GM21528 (cell line): ENCODE data around the gene C14orf132.

Source experiments
- ATAC-seq: cut with Tn5 transposase; IDR thresholded peaks from one replicate; pipeline ENCODE4 v1.9.1; 2021; ENCODE audit warnings: mild to moderate bottlenecking, moderate library complexity; ENCODE audit not compliant: unreplicated experiment, low FRiP score

The C14orf132 gene

DNA sequence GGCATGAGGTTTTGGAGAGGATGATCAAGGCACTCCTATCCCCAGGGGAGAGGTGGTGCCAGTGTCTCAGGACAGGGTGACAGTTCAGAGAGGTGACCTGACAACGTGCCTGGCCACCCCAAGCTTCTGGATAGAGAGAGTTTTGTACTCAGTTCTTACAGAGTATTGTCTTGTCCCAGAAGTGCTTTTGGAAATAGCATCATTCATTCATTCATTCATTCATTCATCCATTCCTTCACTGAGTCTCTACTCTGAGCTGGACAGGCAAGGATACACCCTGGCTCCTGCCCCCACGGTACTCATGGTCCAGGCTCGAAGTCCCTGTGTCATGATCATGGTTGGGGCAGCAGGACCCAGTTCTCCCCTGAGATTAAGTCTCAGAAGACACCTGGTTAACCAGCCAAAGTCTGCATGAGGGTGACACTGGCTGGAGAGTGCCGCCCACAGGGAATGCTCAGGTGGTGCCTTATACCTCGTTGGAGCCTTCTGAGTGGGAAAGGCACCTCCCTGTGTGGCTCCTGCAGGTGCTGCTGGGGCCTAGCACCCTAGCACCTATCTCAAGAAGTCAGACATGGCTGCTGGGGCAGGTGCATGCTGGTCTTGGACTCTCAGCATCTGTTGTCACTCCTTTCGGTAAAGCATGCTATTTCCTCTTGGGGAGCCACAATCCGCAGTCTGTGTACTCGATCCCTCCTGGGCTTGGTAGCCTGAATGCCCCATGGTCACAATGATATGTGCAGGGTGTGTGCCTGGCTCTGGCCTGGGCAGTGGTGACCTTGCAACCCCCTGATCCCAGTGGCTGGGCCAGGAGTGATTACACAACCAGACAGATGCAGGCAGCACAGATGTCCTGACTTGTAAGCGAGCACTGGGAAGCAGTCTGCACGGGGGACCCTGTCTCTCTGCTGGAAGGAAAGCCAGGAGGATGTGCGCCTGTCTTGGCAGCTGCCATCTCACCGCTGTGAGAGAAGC, 57.8 kb downstream of the C14orf132 start:
- no peak for ATAC-seq

DNA sequence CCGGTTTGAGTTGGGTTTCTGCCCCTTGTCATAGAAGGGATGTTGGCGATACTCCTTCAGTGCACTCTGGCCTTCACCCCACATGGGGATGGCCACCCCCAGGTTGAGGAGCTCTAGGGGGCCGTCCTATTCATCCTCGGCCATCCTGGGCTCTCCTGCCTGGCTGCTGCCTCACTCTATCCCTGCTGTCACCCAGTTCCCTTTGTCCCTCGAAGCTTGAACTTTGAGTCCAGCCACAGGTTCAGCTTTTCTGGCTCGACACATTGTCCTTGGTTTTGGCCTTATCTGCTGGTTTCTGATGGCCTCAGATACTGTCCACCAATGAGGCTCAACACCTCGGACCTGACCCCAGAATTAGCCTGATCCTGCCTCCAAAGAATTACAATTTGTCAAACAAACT, 58.6 kb downstream of the C14orf132 start:
- ATAC-seq: no peak

DNA sequence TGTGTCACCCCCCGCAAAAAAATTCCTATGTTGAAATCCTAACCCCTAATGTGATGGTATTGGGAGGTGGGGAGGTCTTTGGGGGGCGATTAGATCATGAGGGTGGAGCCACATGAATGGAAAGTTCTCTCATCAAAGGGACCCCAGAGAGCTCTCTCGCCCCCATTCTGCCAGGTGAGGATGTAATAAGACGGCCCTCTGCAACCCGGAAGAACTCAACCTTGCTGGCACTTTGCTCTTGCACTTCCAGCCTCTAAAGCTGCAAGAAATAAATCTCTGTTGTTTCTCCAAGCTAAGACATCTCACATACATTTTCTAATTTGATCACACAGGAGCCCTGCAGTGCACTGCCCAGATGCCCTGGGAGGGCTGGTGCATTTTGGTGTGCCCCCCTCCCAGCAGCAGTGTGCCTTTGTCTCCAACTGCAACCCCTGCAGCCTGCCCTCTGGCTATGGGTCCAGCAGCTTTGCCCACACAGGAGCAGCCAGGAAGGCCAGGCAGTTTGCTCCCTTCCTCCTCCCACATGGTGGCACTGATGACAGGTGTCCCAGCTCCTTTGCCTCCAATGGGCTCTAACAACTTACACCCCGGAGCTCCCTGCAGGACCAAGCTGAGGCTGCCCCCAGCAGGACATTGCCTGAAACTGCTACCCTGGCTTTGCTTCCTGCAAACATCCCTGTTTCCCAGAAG, 59.3 kb downstream of the C14orf132 start:
- no peak for ATAC-seq

DNA sequence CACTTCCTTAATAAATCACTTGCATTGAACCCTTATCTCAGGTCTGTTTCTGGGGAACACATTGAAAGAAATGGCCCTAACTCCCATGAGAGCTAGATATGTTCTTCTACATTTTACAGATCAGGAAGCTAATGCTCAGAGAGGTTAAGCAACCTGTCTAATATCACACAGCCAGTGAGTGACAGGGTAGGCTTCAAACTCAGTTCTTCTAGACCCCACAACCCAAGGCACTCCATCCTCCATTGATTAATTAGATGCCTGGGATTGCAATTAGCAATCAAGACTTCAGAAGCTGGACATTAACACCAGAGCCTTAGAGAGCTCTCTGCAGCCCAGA, 59.8 kb downstream of the C14orf132 start:
- no peak for ATAC-seq

DNA sequence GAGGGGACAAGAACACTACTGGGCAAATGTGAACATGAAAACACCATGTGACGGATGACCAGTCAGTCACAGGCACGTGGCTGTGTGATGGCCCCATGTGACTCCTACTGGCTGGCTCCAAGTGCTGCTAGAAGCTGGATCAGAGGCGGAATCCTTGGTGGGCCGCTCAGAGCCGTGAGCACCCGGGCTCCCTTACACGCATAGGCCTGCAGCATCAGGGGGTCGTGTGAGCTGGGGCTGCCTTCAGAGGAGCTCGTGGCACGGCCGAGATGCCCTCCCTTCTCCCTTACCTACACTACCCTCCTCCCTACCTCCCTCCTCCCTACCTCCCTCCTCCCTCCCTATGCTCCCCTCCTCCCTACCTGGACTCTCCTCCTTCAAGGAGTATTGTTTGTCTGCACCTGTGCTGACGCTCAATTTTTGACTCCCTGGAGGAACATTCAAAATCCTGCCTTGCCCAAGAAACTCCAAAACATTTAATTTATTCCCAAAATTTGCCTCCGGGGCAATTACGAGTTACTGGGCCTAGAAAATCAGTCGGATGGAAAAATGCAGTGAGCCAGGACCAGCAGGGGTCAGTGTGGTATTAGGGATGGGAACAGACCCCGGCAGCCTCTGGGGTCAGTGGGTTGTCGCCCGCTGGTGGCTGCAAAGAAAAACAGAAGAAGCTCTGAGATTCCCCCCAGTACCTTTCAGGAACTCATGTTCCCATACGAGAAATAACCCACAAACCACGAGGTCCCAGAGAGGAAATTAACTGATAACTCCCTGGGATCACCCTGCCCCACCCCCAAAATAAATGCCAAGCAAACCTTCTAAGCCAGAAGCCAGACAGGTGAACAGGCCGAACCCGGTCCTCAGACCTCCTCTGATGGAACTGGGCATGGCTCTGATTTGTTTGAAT, 61.3 kb downstream of the C14orf132 start:
- ATAC-seq: no peak

DNA sequence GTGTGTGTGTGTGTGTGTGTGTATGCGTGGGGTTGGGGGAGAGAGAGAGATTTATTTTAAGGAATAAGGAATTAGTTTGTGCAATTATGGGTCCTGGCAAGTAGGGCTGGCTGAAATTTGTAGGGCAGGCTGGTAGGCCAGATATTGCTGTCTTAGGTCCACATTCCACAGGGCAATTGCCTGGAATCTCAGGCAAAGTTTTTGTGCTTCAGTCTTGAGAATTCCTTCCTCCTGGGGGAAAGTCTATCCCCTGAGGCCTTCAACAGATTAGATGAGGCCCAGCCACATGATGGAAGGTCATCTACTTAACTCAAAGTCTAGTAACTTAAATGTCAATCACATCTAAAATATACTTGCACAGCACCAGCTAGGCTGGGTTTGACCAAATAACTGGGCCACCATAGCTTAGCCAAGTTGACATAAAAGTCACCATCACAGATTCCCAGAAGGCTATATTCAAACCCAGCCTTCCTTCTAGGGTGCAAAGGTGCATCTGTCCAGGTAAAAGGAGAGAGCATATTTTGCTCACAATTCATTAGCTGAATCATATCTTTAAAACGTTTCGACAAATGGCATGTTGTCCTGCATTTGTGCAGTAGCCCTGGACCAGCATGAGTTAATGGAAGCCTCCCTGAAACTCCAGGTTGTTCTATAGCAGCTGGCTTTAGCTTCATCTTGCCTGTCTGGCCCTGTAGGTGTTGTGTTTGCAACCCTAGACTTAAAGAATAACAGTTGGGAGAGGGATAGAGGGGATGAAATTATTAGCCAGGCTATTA, 63.1 kb downstream of the C14orf132 start:
- ATAC-seq: no peak

DNA sequence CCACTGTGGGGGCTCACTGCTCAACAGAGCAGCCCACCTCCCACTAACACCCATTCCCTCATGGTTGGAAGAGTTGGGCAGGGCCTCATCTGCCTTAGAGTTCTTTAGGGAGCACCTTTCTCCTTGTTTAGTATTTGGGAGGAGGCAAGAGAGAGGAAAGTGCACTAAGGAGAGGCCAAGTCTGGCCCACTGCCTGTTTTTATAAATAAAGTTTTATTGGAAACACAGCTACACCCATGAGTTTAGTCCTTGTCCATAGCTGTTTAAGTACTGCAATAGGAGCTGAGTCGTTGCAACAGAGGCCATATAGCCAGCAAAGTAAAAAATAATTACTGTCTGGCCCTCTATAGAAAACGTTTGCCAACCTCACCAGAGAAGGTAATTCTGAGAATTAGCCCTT, 63.9 kb downstream of the C14orf132 start:
- ATAC-seq: no peak

DNA sequence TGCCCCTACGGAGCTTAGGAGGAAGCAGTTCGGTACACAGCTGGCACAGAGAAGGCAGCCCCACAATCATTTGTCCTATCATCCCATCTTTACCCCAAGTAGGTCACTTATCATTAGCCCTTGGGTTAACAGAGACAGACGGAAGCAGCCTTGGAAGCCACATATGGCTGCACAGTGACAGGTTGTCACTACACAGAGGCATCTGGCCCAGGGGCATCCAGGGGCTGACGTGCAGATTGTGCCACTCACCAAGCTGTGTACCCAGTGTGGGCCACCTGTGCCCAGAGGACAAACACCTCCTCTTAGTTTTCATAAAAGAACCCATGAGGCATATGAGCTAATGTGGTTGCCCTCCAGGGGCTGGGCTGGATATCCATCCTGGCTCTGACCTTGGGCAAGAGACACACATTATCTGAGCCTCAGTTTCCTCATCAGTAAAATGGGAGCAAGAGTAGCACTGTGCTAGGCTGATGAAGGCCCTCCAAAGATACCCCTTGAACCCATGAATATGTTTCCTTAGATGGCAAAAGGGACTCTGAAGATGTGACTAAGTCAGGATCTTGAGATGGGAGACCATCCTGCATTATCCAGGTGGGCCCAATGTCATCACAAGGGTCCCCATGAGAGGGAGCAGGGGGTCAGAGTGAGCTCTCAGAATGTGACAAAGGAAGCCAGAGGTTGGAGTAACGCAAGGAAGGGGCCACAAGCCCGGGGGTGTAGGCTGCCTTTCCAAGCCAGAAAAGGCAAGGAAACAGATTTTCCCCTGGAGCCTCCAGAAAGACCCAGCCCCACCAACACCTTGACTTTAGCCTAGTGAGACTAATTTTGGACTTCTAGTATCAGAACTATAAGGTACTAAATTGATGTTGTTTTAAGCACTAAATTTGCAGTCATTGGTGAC, 64.6 kb downstream of the C14orf132 start:
- no peak for ATAC-seq

DNA sequence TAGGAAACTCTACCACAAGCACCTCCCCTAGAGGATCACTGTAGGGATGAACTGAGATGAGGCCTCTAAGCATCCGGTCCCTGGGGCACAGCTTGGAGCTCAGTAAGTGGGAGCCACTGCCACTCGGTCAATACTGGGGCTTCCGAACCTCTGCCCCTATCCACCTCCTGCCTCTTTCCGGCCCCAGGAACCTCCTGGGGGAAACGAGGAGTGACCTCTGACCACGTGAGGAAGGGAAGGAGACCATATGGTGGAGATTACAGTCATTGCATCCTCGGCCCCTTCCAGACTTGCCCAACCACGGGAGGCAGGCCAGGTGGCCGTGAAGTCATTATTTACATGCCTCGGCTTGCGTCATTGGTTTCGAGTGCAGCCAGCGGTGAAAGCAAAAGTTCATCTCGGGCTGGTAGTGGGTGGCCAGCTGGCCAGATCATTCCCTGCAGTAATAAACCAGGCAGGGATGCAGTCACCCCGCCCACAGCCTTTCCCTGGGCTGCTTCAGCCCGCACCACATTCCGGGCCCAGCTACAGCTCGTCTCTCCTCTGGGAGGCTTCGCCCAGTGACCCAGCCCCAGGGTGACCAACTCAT, 65.4 kb downstream of the C14orf132 start:
- ATAC-seq: no peak

DNA sequence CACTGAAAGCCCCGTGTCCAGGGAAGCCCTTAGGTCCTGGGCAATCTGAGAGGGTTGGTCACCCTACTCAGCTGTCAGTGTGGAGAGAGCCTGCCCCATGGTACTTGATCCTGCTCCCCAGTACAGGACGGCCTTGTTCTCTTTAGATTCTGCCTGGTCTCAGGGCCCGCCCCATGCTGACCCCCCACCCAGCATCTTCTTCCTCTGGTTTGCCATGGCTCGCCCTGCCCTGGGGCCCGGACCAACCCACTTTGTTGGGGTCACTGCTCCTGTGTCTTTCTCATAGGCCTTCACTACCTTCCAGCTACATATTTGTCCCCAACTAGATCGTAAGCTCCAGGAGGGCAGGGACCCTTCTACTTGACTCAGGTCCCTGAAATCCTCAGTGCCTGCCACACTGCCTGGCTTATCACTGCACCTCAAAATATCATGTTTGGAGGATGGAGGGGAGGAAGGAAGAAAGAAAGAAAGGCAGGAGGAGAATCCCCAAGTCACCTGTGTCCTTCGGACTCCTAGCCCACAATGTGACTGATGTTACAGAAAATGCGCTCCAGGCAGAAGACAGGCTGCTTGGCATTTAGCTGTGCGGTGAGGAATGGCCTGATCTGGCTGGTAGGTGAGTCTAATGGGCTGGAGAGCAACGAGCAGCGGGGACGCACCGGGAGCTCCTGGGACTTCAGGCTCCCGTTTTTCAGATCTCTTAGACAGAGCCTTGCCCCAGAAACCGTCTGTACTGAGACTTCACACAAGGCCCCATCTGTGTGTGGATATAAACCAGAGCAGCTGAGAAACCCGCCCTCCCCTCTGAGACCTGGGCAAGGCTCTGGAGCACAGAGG, 66.1 kb downstream of the C14orf132 start:
- ATAC-seq: no peak

DNA sequence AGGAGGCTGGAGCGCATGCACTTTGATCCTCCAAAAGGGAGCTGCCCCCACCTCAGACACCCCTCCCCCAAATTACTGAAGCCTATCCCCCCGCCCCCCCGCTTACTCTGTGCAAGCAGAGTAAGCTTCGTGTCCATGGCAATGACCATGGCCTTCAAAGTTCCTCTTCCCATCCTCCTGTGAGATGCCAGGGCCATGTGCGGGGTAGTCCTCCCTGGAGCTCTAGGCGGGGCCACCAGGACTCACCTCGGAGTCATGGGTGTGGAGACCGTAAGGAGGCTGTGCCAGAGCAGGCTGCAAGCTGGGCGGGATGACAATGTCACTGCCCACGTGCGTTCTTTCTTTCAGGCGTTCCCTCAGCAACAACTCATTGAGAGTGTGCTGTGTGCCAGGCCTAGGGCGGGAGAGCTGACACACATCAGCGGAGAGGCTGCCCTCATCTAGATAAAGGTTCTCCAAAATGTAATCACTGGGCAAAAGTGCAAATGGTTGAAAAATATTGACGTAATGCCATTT, 66.8 kb downstream of the C14orf132 start:
- no peak for ATAC-seq

DNA sequence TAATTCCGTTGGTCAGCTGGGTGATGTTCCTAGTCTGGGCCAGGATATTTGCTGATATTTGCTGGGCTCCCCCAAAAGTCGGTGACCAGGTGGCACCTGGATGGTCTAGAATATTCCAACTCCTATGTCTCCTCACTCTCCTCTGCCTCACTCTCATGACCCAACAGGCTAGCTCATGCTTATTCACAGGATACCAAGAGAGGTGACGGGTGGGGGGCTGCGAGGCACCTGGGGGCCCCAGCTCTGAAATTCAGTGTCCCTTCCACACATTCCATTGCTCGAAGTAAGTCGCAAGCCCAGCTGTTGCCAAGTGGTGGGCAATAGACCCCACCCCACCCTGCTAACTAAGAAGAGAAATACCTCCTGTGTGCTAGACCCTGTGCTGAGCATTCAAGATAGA, 67.7 kb downstream of the C14orf132 start:
- no peak for ATAC-seq

DNA sequence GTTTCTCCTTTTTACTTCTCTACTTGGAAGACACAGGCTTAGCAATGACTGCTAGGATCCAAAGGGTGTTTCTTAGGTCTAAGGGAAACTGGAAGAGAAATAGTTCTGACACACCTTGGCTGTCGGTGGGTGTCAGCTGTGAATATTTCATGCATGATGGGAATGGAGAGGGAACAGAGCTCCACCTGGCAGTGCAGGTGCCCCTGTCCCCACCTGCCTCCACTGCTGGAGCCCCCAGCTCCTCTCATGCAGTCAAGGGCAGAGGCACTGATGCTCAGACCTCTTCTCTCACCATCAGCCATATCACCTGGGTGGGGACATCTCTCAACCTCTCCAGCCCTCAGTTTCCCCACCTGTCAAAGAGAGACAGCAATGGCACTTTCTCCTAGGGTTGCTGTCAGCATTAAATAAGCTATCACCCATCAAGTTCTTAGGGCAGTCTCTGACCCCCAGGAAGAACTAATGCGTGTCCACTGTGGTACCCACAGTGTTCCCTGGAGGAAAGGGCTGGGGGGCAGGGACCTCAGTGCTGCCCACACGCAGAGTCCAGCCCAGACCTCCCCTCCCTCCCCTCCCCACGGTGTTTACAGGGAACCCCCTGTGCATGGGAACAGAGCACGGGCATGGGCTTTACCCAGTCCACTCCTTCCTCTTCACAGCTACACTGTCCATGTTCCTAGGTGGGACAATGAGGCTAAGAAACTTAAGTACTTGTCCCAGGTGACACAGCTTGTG, 69.1 kb downstream of the C14orf132 start:
- ATAC-seq: no peak

DNA sequence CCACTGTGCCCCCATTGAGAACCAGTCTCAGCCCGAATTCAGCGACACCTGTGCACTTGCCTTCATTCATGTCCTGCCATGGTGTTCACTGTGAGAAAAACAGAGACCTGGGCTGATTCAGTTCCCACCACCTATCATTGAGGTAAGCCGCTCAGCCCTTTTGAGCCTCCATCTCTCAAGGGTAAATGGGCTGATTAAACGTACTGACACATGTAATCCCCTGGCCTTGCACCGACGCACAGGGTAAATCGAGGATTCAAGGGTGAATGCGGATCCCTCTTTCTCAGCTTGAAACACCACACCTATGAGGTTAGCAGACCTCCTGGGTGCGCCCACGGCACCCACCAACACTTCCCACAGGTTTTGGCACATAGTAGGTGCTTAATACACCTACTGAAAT, 69.7 kb downstream of the C14orf132 start:
- ATAC-seq: no peak

DNA sequence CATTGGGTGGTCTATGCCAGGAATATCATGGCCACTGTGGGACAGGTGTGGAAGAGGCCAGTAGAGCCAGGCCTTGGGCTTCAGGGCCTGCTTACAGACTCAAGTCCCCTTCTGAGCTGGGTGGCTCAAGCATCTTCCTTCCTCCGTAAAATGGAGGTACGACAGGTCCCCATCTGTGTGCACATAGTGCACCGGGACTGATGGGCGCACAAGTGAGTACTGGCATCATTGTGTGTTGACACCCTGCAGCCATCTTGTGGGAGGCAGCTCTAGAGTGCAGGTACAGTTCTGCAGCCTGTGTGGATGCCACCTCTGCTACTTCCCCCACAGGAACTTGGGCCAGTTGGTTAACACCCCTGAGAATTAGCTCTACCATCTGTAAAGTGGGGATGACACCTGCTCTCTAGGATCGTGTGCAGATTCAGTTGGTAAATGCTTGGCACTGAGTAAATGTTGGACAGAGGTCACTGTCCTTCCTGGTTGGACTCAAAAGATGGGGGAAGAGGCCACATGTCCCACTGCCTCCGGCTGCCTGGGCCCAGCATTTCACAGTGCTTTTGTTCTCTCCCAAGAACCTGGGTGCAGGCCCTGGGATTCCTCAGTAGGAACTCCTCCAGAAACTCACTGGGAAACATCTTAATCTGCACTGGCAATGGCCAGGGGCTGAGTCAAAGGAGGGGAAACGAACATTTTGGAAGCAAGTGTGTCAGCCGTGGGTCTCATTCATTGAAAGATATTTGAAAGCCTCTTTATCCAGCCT, 70.6 kb downstream of the C14orf132 start:
- no peak for ATAC-seq

DNA sequence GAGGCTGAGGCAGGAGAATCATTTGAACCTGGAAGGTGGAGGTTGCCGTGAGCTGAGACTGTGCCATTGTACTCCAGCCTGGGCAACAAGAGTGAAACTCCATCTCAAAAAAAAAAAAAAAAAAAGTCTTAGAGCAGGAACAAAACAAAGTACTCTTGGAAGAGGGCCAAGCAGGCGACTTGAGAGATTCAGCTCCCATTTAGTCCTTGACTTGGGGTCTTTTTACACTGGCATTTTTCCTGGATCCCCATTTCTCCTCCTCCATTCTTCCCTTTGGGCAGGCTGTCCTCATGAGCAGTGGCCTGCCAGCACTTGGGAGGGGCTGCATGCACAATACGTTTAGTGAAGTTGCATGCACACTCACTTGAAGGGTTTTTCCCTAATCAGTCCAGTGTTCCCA, 72.9 kb downstream of the C14orf132 start:
- ATAC-seq: no peak
